H1 (cell line): ENCODE results near the gene CRTAP. TPM values are rescaled to one million over a fixed set of nuclear protein-coding genes. Genes with fewer than 3 reads are reported as not detected.

Source experiments
- ASH2L ChIP-seq: fragments of 200-600, 300-600 bp; sonication (generic); IDR thresholded peaks from one replicate; pipeline ENCODE4 v1.7.1; 2017; ENCODE audit warnings: low read length
- ATF2 ChIP-seq: IDR thresholded peaks from 2 replicates; pipeline ENCODE4 v1.6.1; 2012; ENCODE audit warnings: low read length, inconsistent platforms
- EGR1 ChIP-seq: IDR thresholded peaks from 2 replicates; pipeline ENCODE4 v1.6.1; 2011; ENCODE audit warnings: low read depth, low read length, borderline replicate concordance
- RNF2 ChIP-seq: fragments of 200-900, 300-1000 bp; sonication (generic); IDR thresholded peaks from 2 replicates; pipeline ENCODE4 v1.7.1; 2016; ENCODE audit warnings: borderline replicate concordance, low read depth, mild to moderate bottlenecking, antibody characterized with exemption, low read length; ENCODE audit not compliant: poor library complexity, severe bottlenecking; ENCODE audit errors: missing control alignments
- polyA plus RNA-seq, 7 experiments: library from polyadenylated mRNA; depleted of rRNA in 3 of 7; stranded (reverse) in 5 of 7; unstranded in 2 of 7; fragments of >200 nt in 5 of 7; fragments of 200-250 nt in 2 of 7; gene quantifications; 1 replicate in 5 of 7; 2 replicates in 1 of 7; 4 replicates in 1 of 7; pipeline versions ENCODE4 v1.2.1 to v1.2.3, GENCODE V29; 2011 to 2013; ENCODE audit warnings: missing spikeins in 2 of 7, mixed read lengths in 2 of 7
- total RNA-seq: library from RNA; stranded (reverse); fragmentation: NEBNext Ultra II Directional; extraction: Animal tissue kit (Norgen Biotek cat#: 25700); gene quantifications from 2 replicates; pipeline ENCODE4 v1.2.1, GENCODE V29; 2021

Gene CRTAP
- total and polyA plus RNA-seq, 2 of the 8 experiments (the other 6 are each of a cell fraction or from before 2014, with no cell fraction given): 159 to 188 TPM

GRCh38 chr3:33103034-33103433 lies 10.8 kb upstream of the CRTAP start (continued):
- no peak for TF ChIP-seq ATF2
- no peak for TF ChIP-seq RNF2
- TF ChIP-seq EGR1: no peak
- TF ChIP-seq ASH2L: no peak
